H54 (cell line): ENCODE measurements around the gene PGGT1B.
A peak's percentile ranks its signal among the peaks of the same experiment; 100 is the strongest.

ENCODE experiments used
- DNase-seq: peaks from one replicate; pipeline ENCODE4 v3.0.0; 2011; ENCODE audit warnings: low spot score, mixed read lengths; ENCODE audit not compliant: insufficient read length
- FAIRE-seq: peaks from 3 replicates; lab custom pipeline; 2011; peaks lifted over from hg19 to GRCh38; lab: Jason Lieb, UNC
- POLR2A ChIP-seq: IDR thresholded peaks from 2 replicates; pipeline ENCODE4 v1.6.1; 2011; ENCODE audit warnings: low read depth, mild to moderate bottlenecking, low read length

The PGGT1B gene

GRCh38 chr5:115180165-115180709 is 82.4 kb downstream of the PGGT1B start:
- TF ChIP-seq POLR2A, result no peak
- no peak for FAIRE-seq
- DNase-seq, result no peak

- no peak for DNase-seq
- TF ChIP-seq POLR2A, result no peak
- no peak for FAIRE-seq
Observed at GRCh38 chr5:115179394-115180164, 83.1 kb downstream of the PGGT1B start.

- no peak for TF ChIP-seq POLR2A
- FAIRE-seq, result no peak
- DNase-seq, result no peak
Observed at GRCh38 chr5:115179030-115179393, 83.7 kb downstream of the PGGT1B start.

GRCh38 chr5:115170929-115171510 is 91.7 kb downstream of the PGGT1B start:
- TF ChIP-seq POLR2A, result no peak
- FAIRE-seq (no peak), DNase-seq (no peak)

- DNase-seq (no peak), FAIRE-seq (no peak)
- TF ChIP-seq POLR2A, result 0 out of 2 replicates have a peak, but pooled peaks have one; percentile 23
Observed at GRCh38 chr5:115170134-115170928, 92.3 kb downstream of the PGGT1B start.

- FAIRE-seq, result peak; percentile 50
- TF ChIP-seq POLR2A, result peak; percentile 82
- DNase-seq, result peak; percentile 93
Observed at GRCh38 chr5:115169487-115170133, 93.1 kb downstream of the PGGT1B start, which contains the start of gene TRIM36. TSS of gene TRIM36 (minus strand) at chr5:115169908. CDS start at chr5:115169634, 274 bp downstream.

- no peak for FAIRE-seq
- no peak for TF ChIP-seq POLR2A
- DNase-seq, result peak; percentile 52
Observed at GRCh38 chr5:115168829-115169486, 93.7 kb downstream of the PGGT1B start.

GRCh38 chr5:115166744-115167393 is 95.8 kb downstream of the PGGT1B start:
- FAIRE-seq, result no peak

GRCh38 chr5:115165790-115166189 is 96.9 kb downstream of the PGGT1B start:
- DNase-seq, result no peak
- no peak for FAIRE-seq
- no peak for TF ChIP-seq POLR2A

More at GRCh38 chr5:115166744-115167393, 95.8 kb downstream of the PGGT1B start:
- DNase-seq, result no peak
- TF ChIP-seq POLR2A, result no peak

- FAIRE-seq, result no peak
- DNase-seq, result no peak
- TF ChIP-seq POLR2A, result no peak
Observed at GRCh38 chr5:115160975-115161475, 101.7 kb downstream of the PGGT1B start.
